ENCODE data around the gene FGFR1OP2.
"Not testable (repeated sequence)": the region's sequence is repeated elsewhere in the genome, so short reads cannot be mapped to it uniquely, and the experiment has no call there.

The FGFR1OP2 gene

GRCh38 chr12:26937863-26938700 lies at the start of gene FGFR1OP2, which contains the start of gene INTS13:
Gene FGFR1OP2 (plus strand): TSS chr12:26938470. CDS start chr12:26954159, 15,689 bp downstream.
Gene INTS13 (minus strand): TSS chr12:26937981. CDS start chr12:26936803, 1,178 bp downstream.
- DNase-seq, result peak; percentile 99

GRCh38 chr12:26890784-26891183 lies 47.5 kb upstream of the FGFR1OP2 start:
- DNase-seq, result no peak

- DNase-seq, result no peak
Measured at GRCh38 chr12:26891704-26892103, 46.6 kb upstream of the FGFR1OP2 start.

DNA sequence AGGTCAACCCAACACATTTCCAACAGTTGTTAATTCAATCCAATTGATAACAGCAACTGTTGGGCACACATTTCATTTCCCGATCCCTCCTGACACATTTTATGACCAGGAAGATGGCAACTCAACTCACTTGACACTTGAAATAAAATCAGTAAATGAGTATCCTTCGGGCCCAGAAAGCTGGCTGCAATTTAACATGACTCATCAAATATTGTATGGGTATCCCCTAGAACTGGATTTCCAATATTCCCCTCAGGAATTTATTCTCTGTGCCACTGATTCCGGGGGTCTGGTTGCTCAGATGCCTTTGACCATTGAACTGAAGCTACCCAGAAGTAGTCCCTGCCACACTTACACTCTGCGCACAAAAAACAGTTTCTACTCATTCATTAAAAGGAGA lies 42.6 kb upstream of the FGFR1OP2 start:
- no peak for DNase-seq

- DNase-seq, result no peak
Measured at GRCh38 chr12:26896913-26897312, 41.4 kb upstream of the FGFR1OP2 start.

DNA sequence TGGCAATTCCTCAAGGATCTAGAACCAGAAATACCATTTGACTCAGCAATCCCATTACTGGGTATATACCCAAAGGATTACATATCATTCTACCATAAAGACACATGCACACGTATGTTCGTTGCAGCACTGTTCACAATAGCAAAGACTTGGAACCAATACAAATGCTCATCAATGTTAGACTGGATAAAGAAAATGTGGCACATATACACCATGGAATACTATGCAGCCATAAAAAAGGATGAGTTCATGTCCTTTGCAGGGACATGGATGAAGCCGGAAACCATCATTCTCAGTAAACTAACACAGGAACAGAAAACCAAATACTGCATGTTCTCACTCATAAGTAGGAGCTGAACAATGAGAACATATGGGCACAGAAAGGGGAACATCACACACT lies 34.9 kb upstream of the FGFR1OP2 start:
- DNase-seq, result not testable (repeated sequence)

DNA sequence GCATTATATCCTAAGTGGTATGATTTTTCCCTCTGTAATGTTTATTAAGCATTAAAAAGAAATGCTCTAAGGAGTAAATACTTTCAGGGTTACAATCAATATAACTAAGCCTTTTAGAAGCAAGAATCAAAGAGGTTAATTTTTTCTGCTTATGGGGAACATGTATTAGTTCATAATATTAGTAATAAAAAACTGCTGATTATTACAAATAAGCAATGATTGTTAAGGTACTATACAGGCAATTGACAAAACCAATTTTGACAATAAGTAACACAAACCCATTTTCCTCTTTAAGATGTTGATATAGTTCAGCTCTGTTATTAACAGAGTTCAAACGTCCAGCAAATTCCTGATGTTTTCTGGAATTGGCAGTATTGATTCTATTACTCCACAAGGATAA lies 32.2 kb upstream of the FGFR1OP2 start:
- no peak for DNase-seq

GRCh38 chr12:26906704-26907103 lies 31.6 kb upstream of the FGFR1OP2 start:
- DNase-seq, result no peak

- no peak for DNase-seq
Measured at GRCh38 chr12:26918321-26919215, 19.7 kb upstream of the FGFR1OP2 start.

DNA sequence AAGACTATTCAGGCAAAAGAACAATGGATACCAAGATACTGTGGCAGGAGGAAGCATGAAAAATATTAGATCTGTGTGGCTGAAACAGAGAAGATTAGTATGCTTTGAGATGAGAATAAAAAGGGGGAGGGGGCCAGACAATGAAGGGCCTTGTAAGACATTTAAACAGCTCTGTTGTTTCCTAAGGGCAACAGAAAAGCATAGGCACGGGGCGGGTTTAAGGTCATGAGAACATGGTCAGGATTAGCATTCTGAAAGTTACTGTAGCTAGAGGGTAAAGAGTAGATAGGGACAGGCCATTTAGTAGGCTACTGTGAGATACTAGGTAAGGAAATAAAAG lies 19.1 kb upstream of the FGFR1OP2 start:
- DNase-seq, result no peak

GRCh38 chr12:26921886-26922285 lies 16.4 kb upstream of the FGFR1OP2 start:
- no peak for DNase-seq

DNA sequence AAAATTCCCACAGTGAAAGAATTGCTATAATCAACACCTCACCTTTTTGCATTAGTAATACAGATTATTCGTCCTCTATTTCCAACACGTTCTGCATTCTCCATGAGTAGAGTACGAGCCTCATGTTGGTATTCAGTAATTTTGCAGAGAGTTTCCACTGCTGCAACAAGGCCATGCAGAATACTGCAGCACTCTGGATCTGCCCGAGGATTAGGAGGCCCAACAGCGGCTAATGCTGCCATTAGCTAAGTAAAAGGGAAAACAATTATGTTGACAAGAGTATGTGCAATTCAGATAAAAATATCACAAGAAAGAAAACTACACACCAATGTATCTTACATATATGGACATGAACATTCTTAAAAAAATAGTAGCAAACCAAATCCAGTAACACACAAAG lies 9.6 kb upstream of the FGFR1OP2 start:
- no peak for DNase-seq

DNA sequence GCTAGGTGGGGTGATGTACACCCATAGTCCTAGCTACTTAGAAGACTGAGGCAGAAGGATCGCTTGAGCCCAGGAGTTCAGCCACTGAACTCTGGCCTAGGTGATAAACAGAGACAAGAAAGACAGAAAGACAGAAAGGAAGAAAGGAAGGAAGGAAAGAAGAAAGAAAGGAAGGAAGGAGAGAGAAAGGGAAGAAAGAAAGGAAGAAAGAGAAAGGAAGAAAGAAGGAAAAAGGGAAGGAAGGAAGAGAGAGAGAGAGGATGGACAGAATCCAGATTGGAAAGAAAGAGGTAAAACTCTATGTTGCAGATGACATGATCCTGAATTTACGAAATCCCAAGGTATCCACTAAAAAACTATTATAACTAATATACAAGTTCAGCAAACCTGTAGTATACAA lies 8.7 kb upstream of the FGFR1OP2 start:
- no peak for DNase-seq

DNA sequence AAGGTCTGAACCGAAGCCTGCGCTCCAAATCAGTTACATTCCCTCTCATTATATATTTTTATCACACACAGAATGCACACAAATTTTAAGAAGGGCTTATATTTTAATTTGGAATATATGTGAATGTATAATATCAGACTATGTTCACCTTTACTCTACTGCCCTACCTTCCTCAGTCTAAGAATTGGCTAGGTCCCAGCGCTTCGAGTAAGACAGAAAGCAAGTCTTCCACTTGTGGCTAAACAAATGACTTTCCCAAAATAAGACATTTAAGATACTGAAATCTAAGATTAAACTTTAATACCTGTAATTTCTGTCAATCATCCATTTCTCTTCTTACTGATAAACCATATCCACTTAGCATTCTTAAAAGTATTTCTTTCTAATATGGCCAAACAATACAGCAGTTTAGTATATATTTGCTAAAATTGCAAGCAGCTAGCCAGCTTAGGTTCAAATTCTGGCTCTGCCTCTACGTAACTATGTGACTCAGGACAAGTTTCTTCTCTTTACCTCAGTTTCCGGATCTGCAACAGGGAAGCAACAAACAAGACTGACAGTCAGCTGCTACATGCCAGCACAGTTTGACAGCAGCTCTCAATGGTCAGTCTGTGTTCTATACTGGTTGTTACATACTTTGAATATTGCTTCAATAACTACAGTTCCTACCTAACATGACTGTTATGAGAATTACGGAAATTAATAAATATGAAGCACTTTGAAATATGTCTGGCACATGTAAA lies 2.5 kb upstream of the FGFR1OP2 start:
- DNase-seq, result no peak

GRCh38 chr12:26936559-26937442 lies 1.5 kb upstream of the FGFR1OP2 start:
- no peak for DNase-seq

DNA sequence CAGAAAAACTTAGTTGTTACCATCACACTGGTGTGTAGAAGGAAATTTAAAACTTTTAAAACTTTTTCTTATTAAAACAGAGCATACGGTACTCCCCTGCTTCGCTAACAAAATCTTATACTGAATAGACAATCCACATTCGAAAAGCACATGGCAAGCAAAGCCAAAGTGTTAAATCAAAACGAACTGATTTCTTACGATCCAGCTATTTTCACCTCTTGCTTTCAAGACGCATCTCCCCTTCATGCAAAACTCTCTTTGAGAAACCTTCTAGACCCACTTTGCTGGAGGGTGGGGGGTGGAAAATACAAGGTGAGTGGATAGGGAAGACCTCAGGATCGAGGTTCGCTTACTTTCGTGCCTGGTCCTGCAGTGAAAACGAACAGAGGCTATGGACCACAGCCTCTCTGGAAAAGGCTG lies 817 bp upstream of the FGFR1OP2 start:
- DNase-seq, result no peak

GRCh38 chr12:26938701-26939062 lies 412 bp downstream of the FGFR1OP2 start:
- no peak for DNase-seq

DNA sequence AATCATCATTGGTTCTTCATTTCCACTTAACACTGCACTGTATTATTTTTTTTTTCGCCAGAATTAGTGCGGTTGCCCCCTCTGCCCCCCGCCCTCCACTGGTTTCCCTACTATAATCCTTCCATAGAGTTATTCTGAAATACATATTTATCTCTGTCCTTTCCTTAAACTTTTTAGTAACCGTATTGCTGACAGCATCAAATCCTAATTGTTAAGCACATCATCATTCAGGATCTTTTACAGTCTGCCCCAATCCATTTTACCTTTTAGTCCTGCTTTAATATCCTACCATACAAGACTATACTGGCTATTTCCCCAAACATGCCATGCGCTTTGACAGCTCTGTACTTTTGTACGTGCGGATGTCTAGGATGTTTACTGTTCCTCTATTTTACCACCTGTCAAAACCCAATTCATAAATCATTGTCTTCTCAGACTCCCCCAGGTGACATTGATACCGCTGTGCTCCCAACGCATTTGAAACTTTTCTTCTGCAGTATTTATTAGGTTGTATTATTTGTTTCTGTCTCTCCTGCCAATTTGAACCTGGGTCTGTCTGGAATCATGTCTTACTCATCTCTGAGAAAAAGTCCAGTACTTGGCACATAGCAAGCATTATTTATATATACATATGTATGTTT lies 1.0 kb downstream of the FGFR1OP2 start:
- no peak for DNase-seq

- no peak for DNase-seq
Measured at GRCh38 chr12:26939953-26940352, 1.7 kb downstream of the FGFR1OP2 start.

DNA sequence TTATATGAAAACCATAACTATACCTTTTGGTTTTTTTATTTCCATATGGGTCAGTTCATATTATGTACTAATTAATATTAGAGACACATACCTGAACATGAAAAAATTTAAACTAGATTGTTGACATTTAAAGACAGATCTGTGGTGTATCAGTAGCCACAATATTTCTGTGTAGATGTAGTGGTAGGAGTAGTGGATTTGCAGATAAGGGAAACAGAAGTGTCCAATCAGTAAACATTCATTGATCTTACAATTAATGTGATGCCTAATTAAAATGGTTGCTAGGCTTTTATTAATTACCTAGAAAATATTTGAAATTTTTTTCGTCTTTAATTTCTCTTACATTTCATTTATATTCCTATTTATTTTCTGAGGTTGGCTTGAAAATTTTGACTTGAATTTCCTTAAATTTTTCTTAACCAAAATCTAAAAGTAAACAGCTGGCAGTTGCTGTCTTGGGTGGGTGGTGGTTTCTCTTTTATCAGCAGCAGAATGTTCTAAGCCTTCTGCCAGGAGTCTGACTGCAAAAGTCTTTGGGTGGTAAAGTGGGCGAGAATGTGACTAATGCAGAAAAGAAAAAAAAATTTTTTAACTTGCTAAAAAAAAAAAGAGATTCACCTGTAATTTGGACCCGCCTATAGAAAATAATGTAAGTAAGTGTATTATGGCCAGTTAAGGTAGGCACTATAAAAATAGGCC lies 2.4 kb downstream of the FGFR1OP2 start:
- no peak for DNase-seq

GRCh38 chr12:26941215-26941594 lies 2.9 kb downstream of the FGFR1OP2 start:
- DNase-seq, result no peak
